ENCODE results near the gene KIAA1671.

KIAA1671 gene

GRCh38 chr22:25166266-25167040 is 213.9 kb downstream of the KIAA1671 start:
- no peak overlapping the region for H3K4me3 ChIP-seq (ENCODE audit: low read depth in 1 of 2, low read length in 2 of 2)
- no peak overlapping the region for H3K27ac ChIP-seq (ENCODE audit: low read depth, low read length)
- no peaks in the 10 kb centered on the region for H3K9me3 ChIP-seq (ENCODE audit: low read length)
- H3K27me3 ChIP-seq (ENCODE audit: control insufficient read depth in 1 of 2, insufficient read depth in 2 of 2, low read length in 2 of 2): no peaks in the 10 kb centered on the region
- peaks cover 29% of the 10 kb centered on the region for H3K4me1 ChIP-seq (ENCODE audit: insufficient read depth, low read length)
- no peaks in the 10 kb centered on the region for H3K36me3 ChIP-seq (ENCODE audit: insufficient read depth, low read length)
- H3K9ac ChIP-seq (ENCODE audit: low read length): no peak overlapping the region

GRCh38 chr22:25167082-25167481 is 214.6 kb downstream of the KIAA1671 start:
- no peak overlapping the region for H3K27ac ChIP-seq (ENCODE audit: low read depth, low read length)
- H3K9me3 ChIP-seq (ENCODE audit: low read length): no peaks in the 10 kb centered on the region
- peaks cover 29% of the 10 kb centered on the region for H3K4me1 ChIP-seq (ENCODE audit: insufficient read depth, low read length)
- no peaks in the 10 kb centered on the region for H3K27me3 ChIP-seq (ENCODE audit: control insufficient read depth in 1 of 2, insufficient read depth in 2 of 2, low read length in 2 of 2)
- H3K36me3 ChIP-seq (ENCODE audit: insufficient read depth, low read length): no peaks in the 10 kb centered on the region
- no peak overlapping the region for H3K4me3 ChIP-seq (ENCODE audit: low read depth in 1 of 2, low read length in 2 of 2)
- H3K9ac ChIP-seq (ENCODE audit: low read length): no peak overlapping the region

- H3K4me3 ChIP-seq (ENCODE audit: low read depth in 1 of 2, low read length in 2 of 2): no peak overlapping the region
- H3K4me1 ChIP-seq (ENCODE audit: insufficient read depth, low read length): peaks cover 29% of the 10 kb centered on the region
- no peaks in the 10 kb centered on the region for H3K9me3 ChIP-seq (ENCODE audit: low read length)
- no peak overlapping the region for H3K27ac ChIP-seq (ENCODE audit: low read depth, low read length)
- no peaks in the 10 kb centered on the region for H3K27me3 ChIP-seq (ENCODE audit: control insufficient read depth in 1 of 2, insufficient read depth in 2 of 2, low read length in 2 of 2)
- H3K36me3 ChIP-seq (ENCODE audit: insufficient read depth, low read length): no peaks in the 10 kb centered on the region
- H3K9ac ChIP-seq (ENCODE audit: low read length): no peak overlapping the region
Observed at GRCh38 chr22:25167834-25168601, 215.5 kb downstream of the KIAA1671 start.

- Histone ChIP-seq H3K4me3 (ENCODE audit: low read depth in 1 of 2, low read length in 2 of 2) (no peak overlapping the region), H3K36me3 (ENCODE audit: insufficient read depth, low read length) (peaks cover 2% of the 10 kb centered on the region), H3K27ac (ENCODE audit: low read depth, low read length) (no peak overlapping the region), H3K9me3 (ENCODE audit: low read length) (no peaks in the 10 kb centered on the region), H3K4me1 (ENCODE audit: insufficient read depth, low read length) (peaks cover 21% of the 10 kb centered on the region), H3K9ac (ENCODE audit: low read length) (no peak overlapping the region), H3K27me3 (ENCODE audit: control insufficient read depth in 1 of 2, insufficient read depth in 2 of 2, low read length in 2 of 2) (no peaks in the 10 kb centered on the region)
Observed at GRCh38 chr22:25169278-25170031, 216.9 kb downstream of the KIAA1671 start.

- H3K4me3 ChIP-seq (ENCODE audit: low read depth in 1 of 2, low read length in 2 of 2): no peak overlapping the region
- no peaks in the 10 kb centered on the region for H3K9me3 ChIP-seq (ENCODE audit: low read length)
- peaks cover 12% of the 10 kb centered on the region for H3K36me3 ChIP-seq (ENCODE audit: insufficient read depth, low read length)
- H3K9ac ChIP-seq (ENCODE audit: low read length): no peak overlapping the region
- H3K27me3 ChIP-seq (ENCODE audit: control insufficient read depth in 1 of 2, insufficient read depth in 2 of 2, low read length in 2 of 2): no peaks in the 10 kb centered on the region
- no peak overlapping the region for H3K27ac ChIP-seq (ENCODE audit: low read depth, low read length)
- H3K4me1 ChIP-seq (ENCODE audit: insufficient read depth, low read length): peaks cover 13% of the 10 kb centered on the region
Observed at GRCh38 chr22:25170426-25170980, 218.0 kb downstream of the KIAA1671 start.

- H3K36me3 ChIP-seq (ENCODE audit: insufficient read depth, low read length): peaks cover 12% of the 10 kb centered on the region
Observed at GRCh38 chr22:25172153-25172552, 219.6 kb downstream of the KIAA1671 start.

GRCh38 chr22:25174156-25174887 is 221.8 kb downstream of the KIAA1671 start:
- Histone ChIP-seq H3K27me3 (ENCODE audit: control insufficient read depth in 1 of 2, insufficient read depth in 2 of 2, low read length in 2 of 2) (no peaks in the 10 kb centered on the region), H3K4me1 (ENCODE audit: insufficient read depth, low read length) (no peaks in the 10 kb centered on the region), H3K36me3 (ENCODE audit: insufficient read depth, low read length) (peaks cover 12% of the 10 kb centered on the region), H3K4me3 (ENCODE audit: low read depth in 1 of 2, low read length in 2 of 2) (no peak overlapping the region), H3K9ac (ENCODE audit: low read length) (no peak overlapping the region), H3K27ac (ENCODE audit: low read depth, low read length) (no peak overlapping the region), H3K9me3 (ENCODE audit: low read length) (no peaks in the 10 kb centered on the region)

More at GRCh38 chr22:25172153-25172552, 219.6 kb downstream of the KIAA1671 start:
- no peaks in the 10 kb centered on the region for H3K9me3 ChIP-seq (ENCODE audit: low read length)
- H3K27ac ChIP-seq (ENCODE audit: low read depth, low read length): no peak overlapping the region
- H3K4me1 ChIP-seq (ENCODE audit: insufficient read depth, low read length): no peaks in the 10 kb centered on the region
- no peak overlapping the region for H3K9ac ChIP-seq (ENCODE audit: low read length)
- H3K27me3 ChIP-seq (ENCODE audit: control insufficient read depth in 1 of 2, insufficient read depth in 2 of 2, low read length in 2 of 2): no peaks in the 10 kb centered on the region
- no peak overlapping the region for H3K4me3 ChIP-seq (ENCODE audit: low read depth in 1 of 2, low read length in 2 of 2)

- no peak overlapping the region for H3K9ac ChIP-seq (ENCODE audit: low read length)
- H3K4me3 ChIP-seq (ENCODE audit: low read depth in 1 of 2, low read length in 2 of 2): no peak overlapping the region
- no peaks in the 10 kb centered on the region for H3K27me3 ChIP-seq (ENCODE audit: control insufficient read depth in 1 of 2, insufficient read depth in 2 of 2, low read length in 2 of 2)
- peaks cover 12% of the 10 kb centered on the region for H3K36me3 ChIP-seq (ENCODE audit: insufficient read depth, low read length)
- no peaks in the 10 kb centered on the region for H3K4me1 ChIP-seq (ENCODE audit: insufficient read depth, low read length)
- no peak overlapping the region for H3K27ac ChIP-seq (ENCODE audit: low read depth, low read length)
- no peaks in the 10 kb centered on the region for H3K9me3 ChIP-seq (ENCODE audit: low read length)
Observed at GRCh38 chr22:25174888-25175411, 222.4 kb downstream of the KIAA1671 start.

GRCh38 chr22:25176175-25176574 is 223.7 kb downstream of the KIAA1671 start:
- H3K9ac ChIP-seq (ENCODE audit: low read length): no peak overlapping the region
- peaks cover 12% of the 10 kb centered on the region for H3K36me3 ChIP-seq (ENCODE audit: insufficient read depth, low read length)
- no peak overlapping the region for H3K27ac ChIP-seq (ENCODE audit: low read depth, low read length)
- no peaks in the 10 kb centered on the region for H3K27me3 ChIP-seq (ENCODE audit: control insufficient read depth in 1 of 2, insufficient read depth in 2 of 2, low read length in 2 of 2)
- H3K9me3 ChIP-seq (ENCODE audit: low read length): no peaks in the 10 kb centered on the region
- H3K4me1 ChIP-seq (ENCODE audit: insufficient read depth, low read length): no peaks in the 10 kb centered on the region
- H3K4me3 ChIP-seq (ENCODE audit: low read depth in 1 of 2, low read length in 2 of 2): no peak overlapping the region

GRCh38 chr22:25176799-25177198 is 224.3 kb downstream of the KIAA1671 start:
- peaks cover 12% of the 10 kb centered on the region for H3K36me3 ChIP-seq (ENCODE audit: insufficient read depth, low read length)
- H3K27ac ChIP-seq (ENCODE audit: low read depth, low read length): no peak overlapping the region
- no peaks in the 10 kb centered on the region for H3K4me1 ChIP-seq (ENCODE audit: insufficient read depth, low read length)
- no peaks in the 10 kb centered on the region for H3K9me3 ChIP-seq (ENCODE audit: low read length)
- H3K4me3 ChIP-seq (ENCODE audit: low read depth in 1 of 2, low read length in 2 of 2): no peak overlapping the region
- no peaks in the 10 kb centered on the region for H3K27me3 ChIP-seq (ENCODE audit: control insufficient read depth in 1 of 2, insufficient read depth in 2 of 2, low read length in 2 of 2)
- no peak overlapping the region for H3K9ac ChIP-seq (ENCODE audit: low read length)
